Astrocyte (in vitro differentiated cells and primary cell): ENCODE measurements around the gene CD48. TPM values are rescaled to one million over a fixed set of nuclear protein-coding genes. Genes with fewer than 3 reads are reported as not detected.

ENCODE experiments used
- DNase-seq: peaks from one replicate; pipeline ENCODE4 v3.0.0-alpha.2; 2010; ENCODE audit warnings: low read depth
- FAIRE-seq: peaks from 2 replicates; lab custom pipeline; 2011; peaks lifted over from hg19 to GRCh38; lab: Jason Lieb, UNC
- H2AFZ ChIP-seq: 2 replicates; pipeline ENCODE4 v1.6.0; 2012; ENCODE audit warnings: low read depth, low read length, inconsistent platforms
- H3K27ac ChIP-seq: 2 replicates; pipeline ENCODE4 v1.5.1; 2011; ENCODE audit warnings: low read depth, low read length, inconsistent platforms
- H3K27me3 ChIP-seq: 2 replicates; pipeline ENCODE4 v1.6.0; 2011; ENCODE audit warnings: low read length, inconsistent platforms; ENCODE audit not compliant: insufficient read depth
- H3K36me3 ChIP-seq: 2 replicates; pipeline ENCODE4 v1.5.1; 2011; ENCODE audit warnings: low read length, inconsistent platforms; ENCODE audit not compliant: insufficient read depth
- H3K4me1 ChIP-seq: 2 replicates; pipeline ENCODE4 v1.5.1; 2011; ENCODE audit warnings: low read length, inconsistent platforms; ENCODE audit not compliant: insufficient read depth
- H3K4me2 ChIP-seq: 2 replicates; pipeline ENCODE4 v1.6.0; 2012; ENCODE audit warnings: low read length, inconsistent platforms
- H3K4me3 ChIP-seq: 2 replicates; pipeline ENCODE4 v1.5.1; 2011; ENCODE audit warnings: low read depth, mild to moderate bottlenecking, low read length, inconsistent platforms; ENCODE audit not compliant: insufficient read depth
- H3K79me2 ChIP-seq: 2 replicates; pipeline ENCODE4 v1.6.0; 2012; ENCODE audit warnings: mild to moderate bottlenecking, low read length, inconsistent platforms; ENCODE audit not compliant: insufficient read depth
- H3K9ac ChIP-seq: 2 replicates; pipeline ENCODE4 v1.6.0; 2012; ENCODE audit warnings: mild to moderate bottlenecking, low read length, inconsistent platforms
- H3K9me3 ChIP-seq: 2 replicates; pipeline ENCODE4 v1.5.1; 2012; ENCODE audit warnings: low read depth, mild to moderate bottlenecking, low read length, inconsistent platforms; ENCODE audit not compliant: insufficient read depth
- H4K20me1 ChIP-seq: 2 replicates; pipeline ENCODE4 v1.6.0; 2012; ENCODE audit warnings: low read length, inconsistent platforms; ENCODE audit not compliant: insufficient read depth
- H3K27ac Mint-ChIP-seq: one replicate; pipeline ENCODE4 v1.8.0; 2021; ENCODE audit warnings: mild to moderate bottlenecking, mixed read lengths; ENCODE audit not compliant: unreplicated experiment
- H3K27me3 Mint-ChIP-seq: one replicate; pipeline ENCODE4 v1.8.0; 2021; ENCODE audit warnings: low read depth, mixed read lengths; ENCODE audit not compliant: unreplicated experiment
- H3K36me3 Mint-ChIP-seq: one replicate; pipeline ENCODE4 v1.8.0; 2021; ENCODE audit warnings: low read depth, mixed read lengths; ENCODE audit not compliant: unreplicated experiment
- H3K4me1 Mint-ChIP-seq: one replicate; pipeline ENCODE4 v1.8.0; 2021; ENCODE audit warnings: low read depth, mixed read lengths; ENCODE audit not compliant: unreplicated experiment
- H3K4me3 Mint-ChIP-seq: one replicate; pipeline ENCODE4 v1.8.0; 2021; ENCODE audit warnings: mild to moderate bottlenecking, moderate library complexity, mixed read lengths; ENCODE audit not compliant: unreplicated experiment
- H3K9me3 Mint-ChIP-seq: one replicate; pipeline ENCODE4 v1.8.0; 2021; ENCODE audit warnings: mild to moderate bottlenecking, mixed read lengths; ENCODE audit not compliant: unreplicated experiment
- EZH2 ChIP-seq: IDR thresholded peaks from 2 replicates; pipeline ENCODE4 v1.6.1; 2012; ENCODE audit warnings: mild to moderate bottlenecking, low read length, inconsistent platforms; ENCODE audit not compliant: insufficient read depth
- total RNA-seq: library from RNA; stranded (reverse); gene quantifications from 2 replicates; pipeline ENCODE4 v1.2.1, GENCODE V29; 2021
- TF ChIP-seq, protein P1 (sequence below): IDR thresholded peaks from 2 replicates; pipeline ENCODE4 v1.5.1; 2011; ENCODE audit warnings: low read depth, mild to moderate bottlenecking, inconsistent platforms, low read length, moderate library complexity; ENCODE audit not compliant: insufficient read depth

The CD48 gene
- total RNA-seq, 1 donor from 2014 or later: not detected

DNA sequence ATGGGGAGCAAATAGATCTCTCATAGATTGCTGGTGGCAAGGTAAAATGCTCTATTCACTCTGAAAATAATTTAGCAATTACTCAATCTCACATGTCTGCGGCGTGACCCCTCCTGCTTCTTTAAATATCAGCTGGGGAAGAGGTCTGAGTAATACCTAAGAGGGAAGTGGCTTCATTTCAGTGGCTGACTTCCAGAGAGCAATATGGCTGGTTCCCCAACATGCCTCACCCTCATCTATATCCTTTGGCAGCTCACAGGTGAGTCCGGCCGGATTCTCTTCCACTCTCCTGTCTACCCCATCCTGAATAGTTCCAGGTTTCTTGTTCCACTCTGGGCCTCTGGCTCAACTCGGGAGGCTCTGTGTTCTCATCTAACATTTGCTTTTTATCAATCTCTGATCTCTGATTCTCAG lies 27.5 kb upstream of the CD48 start, which contains the start of gene SLAMF7:
Gene SLAMF7, plus strand, starts transcription at position 150 of the 414 bp plus-strand sequence. Its CDS starts 55 bp downstream, at position 205.
- H3K9me3 Mint-ChIP-seq: peaks cover 6% of the 10 kb centered on the region
- Histone ChIP-seq H3K4me3 (no peak within 1 kb of the TSS), H3K27ac (no peak within 1 kb of the TSS), H3K36me3 (no peaks in the 10 kb centered on the region), H3K9ac (no peak within 1 kb of the TSS), H2AFZ (no peak within 1 kb of the TSS), H3K9me3 (no peaks in the 10 kb centered on the region), H3K4me2 (no peak within 1 kb of the TSS), H3K79me2 (no peaks in the 10 kb centered on the region), H3K4me1 (no peaks in the 10 kb centered on the region), H4K20me1 (no peaks in the 10 kb centered on the region), H3K27me3 (peaks cover 2% of the 10 kb centered on the region)
- DNase-seq: no peak
- H3K4me1 Mint-ChIP-seq: peaks cover 1% of the 10 kb centered on the region
- H3K27me3 Mint-ChIP-seq: no peaks in the 10 kb centered on the region
- H3K27ac Mint-ChIP-seq: no peak within 1 kb of the TSS
- no peak within 1 kb of the TSS for H3K4me3 Mint-ChIP-seq
- FAIRE-seq: no peak
- no peaks in the 10 kb centered on the region for H3K36me3 Mint-ChIP-seq
- TF ChIP-seq EZH2: no peak
- TF ChIP-seq, protein P1, sequence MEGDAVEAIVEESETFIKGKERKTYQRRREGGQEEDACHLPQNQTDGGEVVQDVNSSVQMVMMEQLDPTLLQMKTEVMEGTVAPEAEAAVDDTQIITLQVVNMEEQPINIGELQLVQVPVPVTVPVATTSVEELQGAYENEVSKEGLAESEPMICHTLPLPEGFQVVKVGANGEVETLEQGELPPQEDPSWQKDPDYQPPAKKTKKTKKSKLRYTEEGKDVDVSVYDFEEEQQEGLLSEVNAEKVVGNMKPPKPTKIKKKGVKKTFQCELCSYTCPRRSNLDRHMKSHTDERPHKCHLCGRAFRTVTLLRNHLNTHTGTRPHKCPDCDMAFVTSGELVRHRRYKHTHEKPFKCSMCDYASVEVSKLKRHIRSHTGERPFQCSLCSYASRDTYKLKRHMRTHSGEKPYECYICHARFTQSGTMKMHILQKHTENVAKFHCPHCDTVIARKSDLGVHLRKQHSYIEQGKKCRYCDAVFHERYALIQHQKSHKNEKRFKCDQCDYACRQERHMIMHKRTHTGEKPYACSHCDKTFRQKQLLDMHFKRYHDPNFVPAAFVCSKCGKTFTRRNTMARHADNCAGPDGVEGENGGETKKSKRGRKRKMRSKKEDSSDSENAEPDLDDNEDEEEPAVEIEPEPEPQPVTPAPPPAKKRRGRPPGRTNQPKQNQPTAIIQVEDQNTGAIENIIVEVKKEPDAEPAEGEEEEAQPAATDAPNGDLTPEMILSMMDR: no peak

DNA sequence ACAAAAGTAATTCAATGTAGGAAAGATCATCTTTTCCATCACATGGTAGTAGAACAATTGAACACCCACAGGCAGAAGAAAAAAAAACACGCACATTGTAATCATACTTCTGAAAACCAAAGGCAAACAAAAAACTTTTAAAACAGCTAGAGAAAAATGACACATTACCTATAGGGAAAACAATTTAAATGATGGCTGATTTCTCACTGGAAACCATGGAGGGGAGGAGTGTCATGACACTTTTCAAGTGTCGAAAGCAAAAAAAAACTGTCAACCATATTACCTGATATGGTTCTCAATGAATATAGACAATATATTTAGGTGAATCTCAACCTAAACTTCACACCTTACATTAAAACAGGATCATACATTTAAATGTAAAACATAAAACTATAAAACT lies 26.6 kb upstream of the CD48 start:
- Mint-ChIP-seq H3K36me3 (no peaks in the 10 kb centered on the region), H3K27me3 (no peaks in the 10 kb centered on the region), H3K4me1 (peaks cover 1% of the 10 kb centered on the region), H3K9me3 (peaks cover 6% of the 10 kb centered on the region), H3K27ac (no peak overlapping the region), H3K4me3 (no peak overlapping the region)
- Histone ChIP-seq H3K9ac (no peak overlapping the region), H3K4me2 (no peak overlapping the region), H3K36me3 (no peaks in the 10 kb centered on the region), H3K4me3 (no peak overlapping the region), H2AFZ (no peak overlapping the region), H3K9me3 (no peaks in the 10 kb centered on the region), H3K79me2 (no peaks in the 10 kb centered on the region), H3K27ac (no peak overlapping the region), H3K27me3 (peaks cover 2% of the 10 kb centered on the region), H4K20me1 (no peaks in the 10 kb centered on the region), H3K4me1 (no peaks in the 10 kb centered on the region)
- FAIRE-seq (no peak), DNase-seq (no peak)
- TF ChIP-seq EZH2: no peak
- TF ChIP-seq, protein P1: no peak

DNA sequence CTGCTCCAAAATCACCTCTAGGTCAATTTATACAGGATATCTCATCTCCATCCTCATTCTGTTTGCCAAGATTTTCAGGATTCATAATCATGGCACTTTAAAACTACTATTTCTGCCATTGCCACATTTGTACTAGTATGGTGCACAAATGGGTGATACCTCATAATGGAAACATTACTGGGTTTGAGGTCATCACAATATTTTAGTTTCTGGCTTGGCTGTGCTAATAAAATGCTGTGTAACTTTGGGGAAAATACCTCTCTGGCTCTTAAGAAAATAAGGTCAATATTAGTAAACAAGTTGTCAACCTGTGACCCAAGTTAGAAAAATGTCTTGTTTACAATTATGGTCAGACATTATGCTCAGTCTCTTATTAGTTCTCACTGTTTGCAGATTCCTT lies 22.7 kb upstream of the CD48 start:
- H3K4me3 ChIP-seq: no peak overlapping the region
- H3K9ac ChIP-seq: no peak overlapping the region
- H3K27me3 ChIP-seq: peaks cover 2% of the 10 kb centered on the region
- Mint-ChIP-seq H3K9me3 (peaks cover 6% of the 10 kb centered on the region), H3K27ac (no peak overlapping the region), H3K27me3 (no peaks in the 10 kb centered on the region), H3K36me3 (no peaks in the 10 kb centered on the region), H3K4me3 (no peak overlapping the region), H3K4me1 (peaks cover under 1% of the 10 kb centered on the region)
- no peak overlapping the region for H3K4me2 ChIP-seq
- TF ChIP-seq, protein P1: no peak
- TF ChIP-seq EZH2: no peak
- H2AFZ ChIP-seq: no peak overlapping the region
- H3K27ac ChIP-seq: no peak overlapping the region
- no peaks in the 10 kb centered on the region for H3K36me3 ChIP-seq
- DNase-seq: no peak
- FAIRE-seq: no peak
- H4K20me1 ChIP-seq: no peaks in the 10 kb centered on the region
- no peaks in the 10 kb centered on the region for H3K79me2 ChIP-seq
- no peaks in the 10 kb centered on the region for H3K9me3 ChIP-seq
- H3K4me1 ChIP-seq: no peaks in the 10 kb centered on the region
